ENCODE data around the gene TVP23A.

- TF ChIP-seq KDM1A (IDR thresholded peaks at IDR 0.05; ENCODE audit: borderline replicate concordance) (no peak), ASH2L (IDR thresholded peaks at IDR 0.05; ENCODE audit: borderline replicate concordance, low read depth) (no peak), EGR1 (IDR thresholded peaks at IDR 0.05; ENCODE audit: borderline replicate concordance in 1 of 2, low read depth in 2 of 2, low read length in 2 of 2) (no peak), CEBPB (IDR thresholded peaks at IDR 0.05; ENCODE audit: borderline replicate concordance in 1 of 2, low read depth in 2 of 2, low read length in 2 of 2) (no peak), POLR2A (IDR thresholded peaks at IDR 0.05; ENCODE audit: low read depth, low read length) (no peak), ATF2 (IDR thresholded peaks at IDR 0.05; ENCODE audit: low read length) (no peak)
- TF ChIP-seq, protein P1, sequence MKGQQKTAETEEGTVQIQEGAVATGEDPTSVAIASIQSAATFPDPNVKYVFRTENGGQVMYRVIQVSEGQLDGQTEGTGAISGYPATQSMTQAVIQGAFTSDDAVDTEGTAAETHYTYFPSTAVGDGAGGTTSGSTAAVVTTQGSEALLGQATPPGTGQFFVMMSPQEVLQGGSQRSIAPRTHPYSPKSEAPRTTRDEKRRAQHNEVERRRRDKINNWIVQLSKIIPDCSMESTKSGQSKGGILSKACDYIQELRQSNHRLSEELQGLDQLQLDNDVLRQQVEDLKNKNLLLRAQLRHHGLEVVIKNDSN (IDR thresholded peaks at IDR 0.05; ENCODE audit: borderline replicate concordance, extremely low read length, insufficient read depth, low read depth, low read length) = no peak
- TF ChIP-seq, protein P2, sequence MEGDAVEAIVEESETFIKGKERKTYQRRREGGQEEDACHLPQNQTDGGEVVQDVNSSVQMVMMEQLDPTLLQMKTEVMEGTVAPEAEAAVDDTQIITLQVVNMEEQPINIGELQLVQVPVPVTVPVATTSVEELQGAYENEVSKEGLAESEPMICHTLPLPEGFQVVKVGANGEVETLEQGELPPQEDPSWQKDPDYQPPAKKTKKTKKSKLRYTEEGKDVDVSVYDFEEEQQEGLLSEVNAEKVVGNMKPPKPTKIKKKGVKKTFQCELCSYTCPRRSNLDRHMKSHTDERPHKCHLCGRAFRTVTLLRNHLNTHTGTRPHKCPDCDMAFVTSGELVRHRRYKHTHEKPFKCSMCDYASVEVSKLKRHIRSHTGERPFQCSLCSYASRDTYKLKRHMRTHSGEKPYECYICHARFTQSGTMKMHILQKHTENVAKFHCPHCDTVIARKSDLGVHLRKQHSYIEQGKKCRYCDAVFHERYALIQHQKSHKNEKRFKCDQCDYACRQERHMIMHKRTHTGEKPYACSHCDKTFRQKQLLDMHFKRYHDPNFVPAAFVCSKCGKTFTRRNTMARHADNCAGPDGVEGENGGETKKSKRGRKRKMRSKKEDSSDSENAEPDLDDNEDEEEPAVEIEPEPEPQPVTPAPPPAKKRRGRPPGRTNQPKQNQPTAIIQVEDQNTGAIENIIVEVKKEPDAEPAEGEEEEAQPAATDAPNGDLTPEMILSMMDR (IDR thresholded peaks at IDR 0.05 in 2 of 3, conservative IDR thresholded peaks at IDR 0.05 in 1 of 3; ENCODE audit: control insufficient read depth in 2 of 3, extremely low read depth in 1 of 3, insufficient read depth in 1 of 3, low read depth in 3 of 3, low read length in 3 of 3) = no peak
Measured at GRCh38 chr16:10777356-10777755, 41.2 kb downstream of the TVP23A start.
